ENCODE measurements around the gene PPP3CA.
A peak's percentile ranks its signal among the peaks of the same experiment; 100 is the strongest.
"Not testable (repeated sequence)": the region's sequence is repeated elsewhere in the genome, so short reads cannot be mapped to it uniquely, and the experiment has no call there.

PPP3CA gene

DNA sequence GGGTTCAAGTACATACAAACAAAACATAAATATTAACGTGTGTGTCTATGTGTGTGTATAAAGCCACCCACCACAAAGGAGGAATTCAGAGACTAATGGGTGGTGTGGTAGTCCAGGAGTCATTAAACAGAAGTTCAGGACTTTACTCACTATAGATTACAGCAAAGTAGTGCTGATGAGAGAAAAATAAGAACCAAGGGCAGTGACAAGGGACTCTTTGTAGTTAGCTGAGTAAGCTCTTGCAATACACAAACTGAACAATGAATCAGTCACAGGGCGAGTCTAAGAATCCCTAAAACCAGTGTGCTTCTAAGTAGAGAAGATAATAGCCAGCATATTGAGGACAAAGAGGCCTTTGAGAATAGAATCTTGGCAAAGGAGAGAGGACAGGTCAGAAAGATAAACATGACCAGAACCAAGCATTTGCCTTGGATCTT is 232.4 kb downstream of the PPP3CA start:
- TF ChIP-seq POLR2AphosphoS5 (IDR thresholded peaks at IDR 0.05; ENCODE audit: low read depth, low read length) (no peak), POLR2A (IDR thresholded peaks at IDR 0.05; ENCODE audit: low read depth, low read length) (no peak), TAF1 (IDR thresholded peaks at IDR 0.05; ENCODE audit: low read depth, low read length) (no peak), SPI1 (IDR thresholded peaks at IDR 0.05; ENCODE audit: low read depth, low read length) (no peak), PAX5 (IDR thresholded peaks at IDR 0.05; ENCODE audit: insufficient read depth, low read length, severe bottlenecking) (no peak), POU2F2 (IDR thresholded peaks at IDR 0.05; ENCODE audit: low read depth, low read length) (no peak)
- FAIRE-seq, result no peak
- DNase-seq (ENCODE audit: insufficient read length, low spot score), result no peak

- peak; percentile 33 for FAIRE-seq
- no peak for DNase-seq (ENCODE audit: insufficient read length, low spot score)
Measured at GRCh38 chr4:101104312-101105052, 242.8 kb downstream of the PPP3CA start.

GRCh38 chr4:101103381-101104142 is 243.8 kb downstream of the PPP3CA start:
- TF ChIP-seq POLR2A (IDR thresholded peaks at IDR 0.05; ENCODE audit: low read depth, low read length) (no peak), SPI1 (IDR thresholded peaks at IDR 0.05; ENCODE audit: low read depth, low read length) (peak; percentile 93)
- FAIRE-seq (peak; percentile 91), DNase-seq (ENCODE audit: insufficient read length, low spot score) (no peak)

More at GRCh38 chr4:101104312-101105052, 242.8 kb downstream of the PPP3CA start:
- no peak for TF ChIP-seq TAF1 (IDR thresholded peaks at IDR 0.05; ENCODE audit: low read depth, low read length)
- no peak for TF ChIP-seq POU2F2 (IDR thresholded peaks at IDR 0.05; ENCODE audit: low read depth, low read length)
- no peak for TF ChIP-seq POLR2AphosphoS5 (IDR thresholded peaks at IDR 0.05; ENCODE audit: low read depth, low read length)
- no peak for TF ChIP-seq POLR2A (IDR thresholded peaks at IDR 0.05; ENCODE audit: low read depth, low read length)
- no peak for TF ChIP-seq PAX5 (IDR thresholded peaks at IDR 0.05; ENCODE audit: insufficient read depth, low read length, severe bottlenecking)

GRCh38 chr4:101102114-101102742 is 245.1 kb downstream of the PPP3CA start:
- TF ChIP-seq POLR2AphosphoS5 (IDR thresholded peaks at IDR 0.05; ENCODE audit: low read depth, low read length) (no peak), PAX5 (IDR thresholded peaks at IDR 0.05; ENCODE audit: insufficient read depth, low read length, severe bottlenecking) (no peak)
- DNase-seq (ENCODE audit: insufficient read length, low spot score) (no peak), FAIRE-seq (no peak)

DNA sequence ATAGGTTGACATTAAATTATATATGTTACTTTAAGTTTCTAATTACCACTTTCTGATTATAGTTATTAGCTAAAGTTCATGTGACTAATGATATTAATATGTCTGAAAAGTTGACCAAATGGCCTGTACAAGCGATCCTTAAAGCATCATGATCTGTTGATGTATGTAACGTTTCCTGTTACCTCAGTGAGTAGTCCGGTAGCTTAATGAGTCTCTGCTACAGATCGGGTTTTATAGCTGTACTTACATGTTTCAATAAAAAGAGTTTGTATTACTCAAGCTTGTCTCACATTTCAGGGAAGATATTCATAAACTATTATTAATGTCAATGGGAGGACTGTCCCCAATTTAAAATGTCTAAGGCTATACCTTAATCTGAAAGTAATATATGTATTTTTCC is 246.3 kb downstream of the PPP3CA start:
- TF ChIP-seq POLR2A (IDR thresholded peaks at IDR 0.05; ENCODE audit: low read depth, low read length) (no peak), POLR2AphosphoS5 (IDR thresholded peaks at IDR 0.05; ENCODE audit: low read depth, low read length) (no peak), PAX5 (IDR thresholded peaks at IDR 0.05; ENCODE audit: insufficient read depth, low read length, severe bottlenecking) (no peak), TAF1 (IDR thresholded peaks at IDR 0.05; ENCODE audit: low read depth, low read length) (no peak), SPI1 (IDR thresholded peaks at IDR 0.05; ENCODE audit: low read depth, low read length) (no peak), POU2F2 (IDR thresholded peaks at IDR 0.05; ENCODE audit: low read depth, low read length) (no peak)
- no peak for DNase-seq (ENCODE audit: insufficient read length, low spot score)
- no peak for FAIRE-seq

DNA sequence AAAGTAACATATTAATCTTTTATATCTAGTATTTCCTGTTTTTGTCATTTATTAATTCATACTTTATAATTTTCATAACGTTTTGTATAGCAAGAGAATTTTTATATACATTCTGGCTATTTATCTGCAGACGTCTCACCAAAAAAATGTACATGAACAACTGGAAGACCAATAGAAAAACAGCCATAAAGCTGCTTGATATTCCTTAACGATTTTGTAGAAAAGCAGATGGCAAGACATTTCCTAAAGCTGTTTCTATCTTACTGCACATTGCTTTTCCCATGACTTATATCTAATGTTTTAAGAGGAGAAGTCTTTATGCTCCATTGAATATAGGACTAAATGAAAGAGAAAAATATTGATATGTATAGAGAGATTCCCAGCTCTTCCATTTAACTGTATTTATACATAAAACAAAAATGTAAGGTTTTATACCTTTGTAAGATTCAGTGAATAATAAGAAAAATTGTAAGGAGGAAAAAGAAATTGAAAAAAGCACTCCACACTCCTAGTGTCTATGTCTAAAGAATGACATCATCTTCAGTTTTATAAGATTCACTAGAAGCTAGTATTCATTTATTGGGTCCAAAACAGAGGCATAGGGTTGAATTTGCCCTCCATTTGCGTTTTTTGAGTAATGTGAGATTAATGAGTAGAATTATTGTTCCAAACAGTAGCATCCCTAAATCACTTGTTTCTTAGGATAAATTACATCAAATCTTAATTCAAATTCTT is 248.5 kb downstream of the PPP3CA start:
- TF ChIP-seq POLR2A (IDR thresholded peaks at IDR 0.05; ENCODE audit: low read depth, low read length) (no peak), SPI1 (IDR thresholded peaks at IDR 0.05; ENCODE audit: low read depth, low read length) (no peak), PAX5 (IDR thresholded peaks at IDR 0.05; ENCODE audit: insufficient read depth, low read length, severe bottlenecking) (no peak), POLR2AphosphoS5 (IDR thresholded peaks at IDR 0.05; ENCODE audit: low read depth, low read length) (no peak), TAF1 (IDR thresholded peaks at IDR 0.05; ENCODE audit: low read depth, low read length) (no peak), POU2F2 (IDR thresholded peaks at IDR 0.05; ENCODE audit: low read depth, low read length) (no peak)
- FAIRE-seq, result no peak

DNA sequence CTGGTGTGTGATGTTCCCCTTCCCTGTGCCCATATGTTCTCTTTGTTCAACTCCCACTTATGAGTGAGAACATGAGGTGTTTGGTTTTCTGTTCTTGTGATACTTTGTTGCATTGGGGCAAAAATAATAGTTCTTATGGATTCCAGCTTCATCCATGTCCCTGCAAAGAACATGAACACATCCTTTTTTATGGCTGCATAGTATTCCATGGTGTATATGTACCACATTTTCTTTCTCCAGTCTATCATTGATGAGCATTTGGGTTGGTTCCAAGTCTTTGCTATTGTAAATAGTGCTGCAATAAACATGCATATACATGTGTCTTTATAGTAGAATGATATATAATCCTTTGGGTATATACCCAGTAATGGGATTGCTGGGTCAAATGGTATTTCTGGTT is 254.7 kb downstream of the PPP3CA start:
- not testable (repeated sequence) for FAIRE-seq; DNase-seq (ENCODE audit: insufficient read length, low spot score)

More for the DNA sequence above, 248.5 kb downstream of the PPP3CA start:
- no peak for DNase-seq (ENCODE audit: insufficient read length, low spot score)

- no peak for DNase-seq (ENCODE audit: insufficient read length, low spot score)
- FAIRE-seq, result no peak
- TF ChIP-seq SPI1 (IDR thresholded peaks at IDR 0.05; ENCODE audit: low read depth, low read length) (no peak), POLR2A (IDR thresholded peaks at IDR 0.05; ENCODE audit: low read depth, low read length) (no peak), PAX5 (IDR thresholded peaks at IDR 0.05; ENCODE audit: insufficient read depth, low read length, severe bottlenecking) (no peak), TAF1 (IDR thresholded peaks at IDR 0.05; ENCODE audit: low read depth, low read length) (no peak), POLR2AphosphoS5 (IDR thresholded peaks at IDR 0.05; ENCODE audit: low read depth, low read length) (no peak), POU2F2 (IDR thresholded peaks at IDR 0.05; ENCODE audit: low read depth, low read length) (no peak)
Measured at GRCh38 chr4:101089168-101089567, 258.2 kb downstream of the PPP3CA start.

DNA sequence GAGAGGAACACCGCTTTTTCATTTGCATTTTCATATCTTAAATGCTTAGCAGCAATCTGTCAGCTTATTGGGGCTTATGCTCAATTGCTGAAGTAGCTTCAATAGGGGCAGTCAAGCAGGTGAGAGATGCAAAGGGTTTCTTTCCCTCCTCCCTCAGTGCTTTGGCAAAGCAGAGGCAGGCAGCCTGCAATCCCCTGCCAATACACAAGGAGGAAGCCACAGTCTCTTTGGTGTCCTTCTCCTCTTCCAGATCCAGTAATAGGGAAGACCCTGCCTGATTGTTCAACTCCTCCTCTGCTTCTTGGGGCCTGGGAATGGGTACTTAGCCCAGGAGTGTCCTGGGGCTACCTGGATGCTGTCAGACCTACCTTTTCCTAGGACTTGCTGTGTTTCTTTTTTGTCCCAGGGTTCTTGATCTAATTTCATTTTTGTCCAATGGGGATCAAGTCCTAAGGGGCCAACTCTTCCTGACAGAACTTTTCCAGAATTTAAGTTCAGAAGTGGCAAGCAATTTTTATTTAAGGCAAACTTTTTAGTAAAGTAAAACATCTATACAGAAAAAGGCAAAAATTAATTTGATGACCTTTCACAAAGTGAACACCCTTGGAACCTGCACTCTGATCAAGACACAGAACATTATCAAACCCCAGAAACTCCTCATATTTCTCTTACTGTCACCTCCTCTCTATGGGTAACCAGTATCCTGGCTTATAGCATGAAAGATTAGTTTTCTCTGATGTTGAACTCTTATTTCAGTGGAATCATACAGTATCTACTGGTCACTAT is 260.3 kb downstream of the PPP3CA start:
- DNase-seq (ENCODE audit: insufficient read length, low spot score) (no peak), FAIRE-seq (no peak)
- TF ChIP-seq POU2F2 (IDR thresholded peaks at IDR 0.05; ENCODE audit: low read depth, low read length) (no peak), POLR2AphosphoS5 (IDR thresholded peaks at IDR 0.05; ENCODE audit: low read depth, low read length) (no peak), POLR2A (IDR thresholded peaks at IDR 0.05; ENCODE audit: low read depth, low read length) (no peak), TAF1 (IDR thresholded peaks at IDR 0.05; ENCODE audit: low read depth, low read length) (no peak), PAX5 (IDR thresholded peaks at IDR 0.05; ENCODE audit: insufficient read depth, low read length, severe bottlenecking) (no peak), SPI1 (IDR thresholded peaks at IDR 0.05; ENCODE audit: low read depth, low read length) (no peak)
